GM18519 (cell line): ENCODE measurements around the gene LDLRAD1.
"Not testable (repeated sequence)": the region's sequence is repeated elsewhere in the genome, so short reads cannot be mapped to it uniquely, and the experiment has no call there.

Experiments
- ATAC-seq: cut with Tn5 transposase; IDR thresholded peaks from one replicate; pipeline ENCODE4 v1.9.1; 2021; ENCODE audit warnings: mild to moderate bottlenecking, moderate library complexity; ENCODE audit not compliant: unreplicated experiment, low FRiP score

LDLRAD1 gene

GRCh38 chr1:53995683-53996082 lies 22.3 kb downstream of the LDLRAD1 start:
- ATAC-seq = no peak

GRCh38 chr1:53994516-53994915 lies 23.5 kb downstream of the LDLRAD1 start:
- not testable (repeated sequence) for ATAC-seq

GRCh38 chr1:53992085-53992874 lies 25.7 kb downstream of the LDLRAD1 start:
- ATAC-seq = no peak

- no peak for ATAC-seq
These were observed 30.1 kb downstream of the LDLRAD1 start for GRCh38 chr1:53987880-53988279.

GRCh38 chr1:53986458-53986857 lies 31.5 kb downstream of the LDLRAD1 start:
- ATAC-seq = no peak

GRCh38 chr1:53984726-53985125 lies 33.3 kb downstream of the LDLRAD1 start:
- no peak for ATAC-seq

GRCh38 chr1:53982763-53983104 lies 35.3 kb downstream of the LDLRAD1 start:
- no peak for ATAC-seq

- no peak for ATAC-seq
These were observed 35.8 kb downstream of the LDLRAD1 start for GRCh38 chr1:53982034-53982762.

- ATAC-seq = no peak
These were observed 36.8 kb downstream of the LDLRAD1 start for GRCh38 chr1:53981220-53981619.

- ATAC-seq = no peak
These were observed 38.1 kb downstream of the LDLRAD1 start for GRCh38 chr1:53979712-53980450.

- no peak for ATAC-seq
These were observed 42.1 kb downstream of the LDLRAD1 start for GRCh38 chr1:53975861-53976260.

- ATAC-seq = no peak
These were observed 46.3 kb downstream of the LDLRAD1 start for GRCh38 chr1:53971718-53972117.

- ATAC-seq = not testable (repeated sequence)
These were observed 48.7 kb downstream of the LDLRAD1 start for GRCh38 chr1:53969323-53969722.

- no peak for ATAC-seq
These were observed 49.9 kb downstream of the LDLRAD1 start for GRCh38 chr1:53968125-53968513.

- no peak for ATAC-seq
These were observed 50.4 kb downstream of the LDLRAD1 start for GRCh38 chr1:53967409-53968124.

- ATAC-seq = no peak
These were observed 51.2 kb downstream of the LDLRAD1 start for GRCh38 chr1:53966794-53967193.

GRCh38 chr1:53964109-53964508 lies 53.9 kb downstream of the LDLRAD1 start:
- ATAC-seq = no peak

- no peak for ATAC-seq
These were observed 54.5 kb downstream of the LDLRAD1 start for GRCh38 chr1:53963460-53963859.

GRCh38 chr1:53962395-53962794 lies 55.6 kb downstream of the LDLRAD1 start:
- no peak for ATAC-seq

GRCh38 chr1:53959664-53960250 lies 58.2 kb downstream of the LDLRAD1 start:
- no peak for ATAC-seq
